ENCODE data around the gene WFDC8. TPM values are rescaled to one million over a fixed set of nuclear protein-coding genes. Genes with fewer than 3 reads are reported as not detected.

WFDC8 gene
- total RNA-seq, 1 experiment from 2014 or later, result not detected

DNA sequence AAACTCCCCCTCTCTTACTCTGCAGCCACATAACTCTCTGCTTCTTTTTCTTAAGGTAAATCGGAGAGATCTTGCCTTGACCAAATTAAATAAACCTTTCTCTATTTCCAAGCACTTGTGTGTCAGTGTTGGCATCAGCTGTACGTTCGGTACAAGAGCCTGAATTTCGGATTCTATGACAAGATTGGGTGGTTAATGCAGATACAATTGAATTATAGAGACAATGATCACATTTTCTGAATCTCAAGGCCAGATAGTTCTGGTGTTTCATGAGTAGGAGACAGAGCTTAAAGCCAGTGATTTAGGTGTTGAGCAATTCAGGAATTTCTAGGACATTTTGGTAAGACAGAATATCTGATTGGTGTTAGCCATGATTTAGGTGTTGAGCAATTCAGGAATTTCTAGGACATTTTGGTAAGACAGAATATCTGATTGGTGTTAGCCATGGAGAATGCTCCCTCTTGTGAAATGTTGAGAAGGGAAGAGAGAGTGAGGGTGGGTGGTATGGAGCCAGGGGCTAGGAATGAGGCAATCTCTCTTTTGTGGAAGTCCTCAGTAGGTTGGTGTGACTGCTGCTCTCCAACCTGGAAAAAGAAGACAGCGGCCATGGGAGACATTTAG is 68.7 kb downstream of the WFDC8 start (continued):
- TF ChIP-seq, protein P1, sequence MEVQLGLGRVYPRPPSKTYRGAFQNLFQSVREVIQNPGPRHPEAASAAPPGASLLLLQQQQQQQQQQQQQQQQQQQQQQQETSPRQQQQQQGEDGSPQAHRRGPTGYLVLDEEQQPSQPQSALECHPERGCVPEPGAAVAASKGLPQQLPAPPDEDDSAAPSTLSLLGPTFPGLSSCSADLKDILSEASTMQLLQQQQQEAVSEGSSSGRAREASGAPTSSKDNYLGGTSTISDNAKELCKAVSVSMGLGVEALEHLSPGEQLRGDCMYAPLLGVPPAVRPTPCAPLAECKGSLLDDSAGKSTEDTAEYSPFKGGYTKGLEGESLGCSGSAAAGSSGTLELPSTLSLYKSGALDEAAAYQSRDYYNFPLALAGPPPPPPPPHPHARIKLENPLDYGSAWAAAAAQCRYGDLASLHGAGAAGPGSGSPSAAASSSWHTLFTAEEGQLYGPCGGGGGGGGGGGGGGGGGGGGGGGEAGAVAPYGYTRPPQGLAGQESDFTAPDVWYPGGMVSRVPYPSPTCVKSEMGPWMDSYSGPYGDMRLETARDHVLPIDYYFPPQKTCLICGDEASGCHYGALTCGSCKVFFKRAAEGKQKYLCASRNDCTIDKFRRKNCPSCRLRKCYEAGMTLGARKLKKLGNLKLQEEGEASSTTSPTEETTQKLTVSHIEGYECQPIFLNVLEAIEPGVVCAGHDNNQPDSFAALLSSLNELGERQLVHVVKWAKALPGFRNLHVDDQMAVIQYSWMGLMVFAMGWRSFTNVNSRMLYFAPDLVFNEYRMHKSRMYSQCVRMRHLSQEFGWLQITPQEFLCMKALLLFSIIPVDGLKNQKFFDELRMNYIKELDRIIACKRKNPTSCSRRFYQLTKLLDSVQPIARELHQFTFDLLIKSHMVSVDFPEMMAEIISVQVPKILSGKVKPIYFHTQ (CRISPR knock-in tag; IDR thresholded peaks at IDR 0.05), result no peak
- TF ChIP-seq ZNF396 (CRISPR knock-in tag; IDR thresholded peaks at IDR 0.05; ENCODE audit: borderline replicate concordance), result no peak
- TF ChIP-seq, protein P2, sequence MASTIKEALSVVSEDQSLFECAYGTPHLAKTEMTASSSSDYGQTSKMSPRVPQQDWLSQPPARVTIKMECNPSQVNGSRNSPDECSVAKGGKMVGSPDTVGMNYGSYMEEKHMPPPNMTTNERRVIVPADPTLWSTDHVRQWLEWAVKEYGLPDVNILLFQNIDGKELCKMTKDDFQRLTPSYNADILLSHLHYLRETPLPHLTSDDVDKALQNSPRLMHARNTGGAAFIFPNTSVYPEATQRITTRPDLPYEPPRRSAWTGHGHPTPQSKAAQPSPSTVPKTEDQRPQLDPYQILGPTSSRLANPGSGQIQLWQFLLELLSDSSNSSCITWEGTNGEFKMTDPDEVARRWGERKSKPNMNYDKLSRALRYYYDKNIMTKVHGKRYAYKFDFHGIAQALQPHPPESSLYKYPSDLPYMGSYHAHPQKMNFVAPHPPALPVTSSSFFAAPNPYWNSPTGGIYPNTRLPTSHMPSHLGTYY (CRISPR knock-in tag; IDR thresholded peaks at IDR 0.05), result no peak
- TF ChIP-seq, protein P3, sequence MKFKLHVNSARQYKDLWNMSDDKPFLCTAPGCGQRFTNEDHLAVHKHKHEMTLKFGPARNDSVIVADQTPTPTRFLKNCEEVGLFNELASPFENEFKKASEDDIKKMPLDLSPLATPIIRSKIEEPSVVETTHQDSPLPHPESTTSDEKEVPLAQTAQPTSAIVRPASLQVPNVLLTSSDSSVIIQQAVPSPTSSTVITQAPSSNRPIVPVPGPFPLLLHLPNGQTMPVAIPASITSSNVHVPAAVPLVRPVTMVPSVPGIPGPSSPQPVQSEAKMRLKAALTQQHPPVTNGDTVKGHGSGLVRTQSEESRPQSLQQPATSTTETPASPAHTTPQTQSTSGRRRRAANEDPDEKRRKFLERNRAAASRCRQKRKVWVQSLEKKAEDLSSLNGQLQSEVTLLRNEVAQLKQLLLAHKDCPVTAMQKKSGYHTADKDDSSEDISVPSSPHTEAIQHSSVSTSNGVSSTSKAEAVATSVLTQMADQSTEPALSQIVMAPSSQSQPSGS (CRISPR knock-in tag; IDR thresholded peaks at IDR 0.05; ENCODE audit: borderline replicate concordance, low read depth), result no peak

DNA sequence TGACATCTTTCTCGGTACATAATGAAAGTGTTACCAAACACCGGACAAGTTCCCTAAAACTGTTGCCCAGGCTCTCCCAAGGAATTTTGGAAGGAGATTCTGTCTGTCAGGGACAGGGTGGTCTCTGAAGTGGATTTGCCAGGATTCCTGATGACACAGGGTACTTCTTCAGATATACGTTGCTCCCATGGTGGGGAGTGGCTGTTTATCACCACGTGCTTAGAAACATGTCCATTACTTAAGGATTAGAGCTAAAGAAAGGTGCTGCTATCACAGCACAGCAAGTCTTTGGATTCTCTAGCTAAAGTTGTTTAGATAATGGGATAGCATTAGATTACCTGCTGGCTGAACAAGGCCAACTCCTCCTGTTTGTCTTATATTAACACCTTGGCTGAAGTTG is 70.0 kb downstream of the WFDC8 start:
- H3K27ac Mint-ChIP-seq, result no peak overlapping the region
- no peaks in the 10 kb centered on the region; the same call in 1 of the 2 replicates for H3K27me3 Mint-ChIP-seq (ENCODE audit: low read depth)

DNA sequence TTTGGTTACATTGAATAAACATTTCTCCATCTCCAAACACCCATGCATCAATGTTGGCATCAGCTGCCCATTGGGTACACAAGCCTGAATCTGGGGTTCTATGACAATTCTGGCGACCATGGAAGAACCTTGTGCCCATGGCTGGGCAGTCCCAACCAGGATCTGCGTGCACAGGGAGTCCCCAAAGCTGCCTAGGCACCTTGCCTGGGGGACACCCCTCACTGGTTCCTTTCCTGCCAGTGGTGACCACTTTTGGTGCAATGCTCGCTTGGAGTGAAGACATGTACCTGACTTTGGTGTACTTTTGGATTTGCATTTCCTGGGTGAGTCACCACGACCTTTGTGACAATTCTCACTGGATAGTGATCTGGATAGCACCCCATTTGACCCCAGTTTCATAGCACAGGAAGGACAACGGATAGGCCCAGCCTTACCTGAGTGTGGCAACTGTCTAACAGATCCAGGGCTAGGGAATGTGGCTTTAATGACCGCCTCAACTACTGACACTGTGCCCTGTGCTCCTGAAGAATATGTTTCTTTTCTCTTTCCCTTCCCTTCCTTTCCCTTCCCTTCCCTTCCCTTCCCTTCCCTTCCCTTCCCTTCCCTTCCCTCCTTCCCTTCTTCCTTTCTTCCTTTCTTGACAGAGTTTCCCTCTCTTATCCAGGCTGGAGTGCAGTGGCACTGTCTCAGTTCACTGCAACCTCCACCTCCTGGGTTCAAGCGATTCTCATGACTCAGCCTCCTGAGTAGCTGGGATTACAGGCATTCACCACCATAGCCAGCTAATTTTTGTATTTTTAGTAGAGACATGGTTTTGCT is 70.8 kb downstream of the WFDC8 start:
- no peak for TF ChIP-seq GRHL2 (CRISPR knock-in tag; IDR thresholded peaks at IDR 0.05; ENCODE audit: insufficient replicate concordance, severe bottlenecking)
- TF ChIP-seq GABPB1 (CRISPR knock-in tag; IDR thresholded peaks at IDR 0.05), result 0 out of 2 replicates have a peak, but pooled peaks have one; percentile 42
- DNase-seq (ENCODE audit: low spot score) (no peak), ATAC-seq (no peak)
- H3K4me3 Mint-ChIP-seq, result no peak overlapping the region
- ChIA-PET CTCF (interaction anchor here (0.6 to 1.1 kb wide), 2 partner anchors 134 to 293 kb away, joined by 3 to 4 read pairs; no protein-coding TSS in a partner anchor), POLR2A (no interaction called here)
- H3K9me3 Mint-ChIP-seq, result peaks cover 3% of the 10 kb centered on the region
- peaks cover 3% of the 10 kb centered on the region; the same call in 1 of the 2 replicates for H3K4me1 Mint-ChIP-seq
- no peak overlapping the region for H3K27ac Mint-ChIP-seq
- no peaks in the 10 kb centered on the region; the same call in 1 of the 2 replicates for H3K27me3 Mint-ChIP-seq (ENCODE audit: low read depth)
- H3K36me3 Mint-ChIP-seq, result no peaks in the 10 kb centered on the region

More for the DNA sequence above, 70.0 kb downstream of the WFDC8 start:
- DNase-seq (ENCODE audit: low spot score) (no peak), ATAC-seq (no peak)
- ChIA-PET POLR2A (no interaction called here), CTCF (no interaction called here)
- peaks cover 3% of the 10 kb centered on the region for H3K9me3 Mint-ChIP-seq
- H3K36me3 Mint-ChIP-seq, result no peaks in the 10 kb centered on the region
- no peak for TF ChIP-seq HMGA2 (CRISPR knock-in tag; IDR thresholded peaks at IDR 0.05)
- TF ChIP-seq, protein P4, sequence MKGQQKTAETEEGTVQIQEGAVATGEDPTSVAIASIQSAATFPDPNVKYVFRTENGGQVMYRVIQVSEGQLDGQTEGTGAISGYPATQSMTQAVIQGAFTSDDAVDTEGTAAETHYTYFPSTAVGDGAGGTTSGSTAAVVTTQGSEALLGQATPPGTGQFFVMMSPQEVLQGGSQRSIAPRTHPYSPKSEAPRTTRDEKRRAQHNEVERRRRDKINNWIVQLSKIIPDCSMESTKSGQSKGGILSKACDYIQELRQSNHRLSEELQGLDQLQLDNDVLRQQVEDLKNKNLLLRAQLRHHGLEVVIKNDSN (CRISPR knock-in tag; IDR thresholded peaks at IDR 0.05), result no peak
- TF ChIP-seq ZNF317 (CRISPR knock-in tag; IDR thresholded peaks at IDR 0.05; ENCODE audit: borderline replicate concordance, low read depth), result no peak
- TF ChIP-seq CREM (CRISPR knock-in tag; IDR thresholded peaks at IDR 0.05), result no peak
- TF ChIP-seq, protein P5, sequence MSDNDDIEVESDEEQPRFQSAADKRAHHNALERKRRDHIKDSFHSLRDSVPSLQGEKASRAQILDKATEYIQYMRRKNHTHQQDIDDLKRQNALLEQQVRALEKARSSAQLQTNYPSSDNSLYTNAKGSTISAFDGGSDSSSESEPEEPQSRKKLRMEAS (CRISPR knock-in tag; IDR thresholded peaks at IDR 0.05), result no peak
- no peak for TF ChIP-seq KAT7 (CRISPR knock-in tag; IDR thresholded peaks at IDR 0.05; ENCODE audit: borderline replicate concordance)
- no peak for TF ChIP-seq SOX15 (CRISPR knock-in tag; IDR thresholded peaks at IDR 0.05)
- peaks cover 3% of the 10 kb centered on the region; the same call in 1 of the 2 replicates for H3K4me1 Mint-ChIP-seq
- H3K4me3 Mint-ChIP-seq, result no peak overlapping the region
